ENCODE measurements around the gene RPL10. TPM values are rescaled to one million over a fixed set of nuclear protein-coding genes. Genes with fewer than 3 reads are reported as not detected.
A peak's percentile ranks its signal among the peaks of the same experiment; 100 is the strongest.

The RPL10 gene
- polyA plus RNA-seq, 1 donor (not counting 4 experiments of a cell fraction or from before 2014, with no cell fraction given) = 2,926 TPM

GRCh38 chrX:154371017-154371788 is 27.0 kb upstream of the RPL10 start:
- Histone ChIP-seq H3K27me3 (ENCODE audit: control insufficient read depth, extremely low read depth, insufficient read depth, low read length) (no peaks in the 10 kb centered on the region), H3K27ac (ENCODE audit: control insufficient read depth, insufficient read depth, low read length) (peak overlapping the region; percentile 82), H3K9me1 (ENCODE audit: control insufficient read depth, extremely low read depth, insufficient read depth, low read length) (no peaks in the 10 kb centered on the region), H3K4me2 (ENCODE audit: control insufficient read depth, extremely low read depth, insufficient read depth, low read depth, low read length) (peak overlapping the region; percentile 62), H3K36me3 (ENCODE audit: control insufficient read depth in 2 of 2, extremely low read depth in 1 of 2, insufficient read depth in 2 of 2, low read length in 2 of 2) (peaks cover 5 to 6% of the 10 kb centered on the region in 2 experiments), H3K4me1 (ENCODE audit: control insufficient read depth, extremely low read depth, insufficient read depth, low read length) (peaks cover 40% of the 10 kb centered on the region), H3K9me3 (ENCODE audit: control insufficient read depth, low read depth, low read length) (peaks cover 2% of the 10 kb centered on the region), H2AFZ (ENCODE audit: control insufficient read depth, low read length) (no peak overlapping the region), H3K4me3 (ENCODE audit: control insufficient read depth in 2 of 3, extremely low read depth in 1 of 3, insufficient read depth in 2 of 3, low read depth in 1 of 3, low read length in 3 of 3) (peak overlapping the region; percentile 57 to 92 (median 68)), H4K20me1 (ENCODE audit: control insufficient read depth, extremely low read depth, insufficient read depth, low read length) (peaks cover 7% of the 10 kb centered on the region), H3K79me2 (ENCODE audit: control insufficient read depth, insufficient read depth, low read length) (peaks cover 42% of the 10 kb centered on the region), H3K9ac (ENCODE audit: control insufficient read depth, extremely low read depth, insufficient read depth, low read length) (peak overlapping the region; percentile 80)
- TF ChIP-seq EZH2 (IDR thresholded peaks at IDR 0.05; ENCODE audit: low read length) (no peak), CTCF (optimal IDR thresholded peaks at IDR 0.05 in 1 of 3, IDR thresholded peaks at IDR 0.05 in 1 of 3, conservative IDR thresholded peaks at IDR 0.05 in 1 of 3; ENCODE audit: extremely low read depth in 1 of 3, insufficient read depth in 2 of 3, low read length in 3 of 3) (no peak)
- no peak for FAIRE-seq
- dilution Hi-C loops (cut with MboI; ENCODE audit: extremely low pct_ligation_motif_present, low sequenced_read_pairs) = no loop called here
- DNase-seq (ENCODE audit: low read depth, low spot score) = peak; percentile 48

- Histone ChIP-seq H3K27ac (ENCODE audit: control insufficient read depth, insufficient read depth, low read length) (peak overlapping the region; percentile 20), H3K79me2 (ENCODE audit: control insufficient read depth, insufficient read depth, low read length) (peaks cover 35% of the 10 kb centered on the region), H3K4me3 (ENCODE audit: control insufficient read depth in 2 of 3, extremely low read depth in 1 of 3, insufficient read depth in 2 of 3, low read depth in 1 of 3, low read length in 3 of 3) (peak overlapping the region; percentile 45 to 68 (median 57))
Measured at GRCh38 chrX:154371789-154372300, 26.3 kb upstream of the RPL10 start.

More at GRCh38 chrX:154371789-154372300, 26.3 kb upstream of the RPL10 start:
- H3K4me2 ChIP-seq (ENCODE audit: control insufficient read depth, extremely low read depth, insufficient read depth, low read depth, low read length) = peak overlapping the region; percentile 62
- TF ChIP-seq EZH2 (IDR thresholded peaks at IDR 0.05; ENCODE audit: low read length) = no peak
- TF ChIP-seq CTCF (optimal IDR thresholded peaks at IDR 0.05 in 1 of 3, IDR thresholded peaks at IDR 0.05 in 1 of 3, conservative IDR thresholded peaks at IDR 0.05 in 1 of 3; ENCODE audit: extremely low read depth in 1 of 3, insufficient read depth in 2 of 3, low read length in 3 of 3) = no peak
- no peak for FAIRE-seq
- peaks cover 2% of the 10 kb centered on the region for H3K9me3 ChIP-seq (ENCODE audit: control insufficient read depth, low read depth, low read length)
- H2AFZ ChIP-seq (ENCODE audit: control insufficient read depth, low read length) = no peak overlapping the region
- dilution Hi-C loops (cut with MboI; ENCODE audit: extremely low pct_ligation_motif_present, low sequenced_read_pairs) = no loop called here
- no peaks in the 10 kb centered on the region for H3K9me1 ChIP-seq (ENCODE audit: control insufficient read depth, extremely low read depth, insufficient read depth, low read length)
- H3K9ac ChIP-seq (ENCODE audit: control insufficient read depth, extremely low read depth, insufficient read depth, low read length) = peak overlapping the region; percentile 44
- no peaks in the 10 kb centered on the region for H3K27me3 ChIP-seq (ENCODE audit: control insufficient read depth, extremely low read depth, insufficient read depth, low read length)
- H3K36me3 ChIP-seq (ENCODE audit: control insufficient read depth in 2 of 2, extremely low read depth in 1 of 2, insufficient read depth in 2 of 2, low read length in 2 of 2) = peaks cover 5 to 6% of the 10 kb centered on the region in 2 experiments
- peaks cover under 1% of the 10 kb centered on the region for H4K20me1 ChIP-seq (ENCODE audit: control insufficient read depth, extremely low read depth, insufficient read depth, low read length)
- H3K4me1 ChIP-seq (ENCODE audit: control insufficient read depth, extremely low read depth, insufficient read depth, low read length) = peaks cover 40% of the 10 kb centered on the region
- DNase-seq (ENCODE audit: low read depth, low spot score) = no peak

Measured in keratinocyte (primary cell).